ENCODE measurements around the gene RNF20.
A peak's percentile ranks its signal among the peaks of the same experiment; 100 is the strongest.
"Not testable (repeated sequence)": the region's sequence is repeated elsewhere in the genome, so short reads cannot be mapped to it uniquely, and the experiment has no call there.

Gene RNF20

GRCh38 chr9:101587332-101588043, 53.8 kb downstream of the RNF20 start:
- H3K27me3 ChIP-seq (ENCODE audit: control insufficient read depth, insufficient read depth, low read length), result no peaks in the 10 kb centered on the region
- H3K4me3 ChIP-seq (ENCODE audit: low read length), result no peak overlapping the region
- no peaks in the 10 kb centered on the region for H3K4me1 ChIP-seq (ENCODE audit: control insufficient read depth, insufficient read depth, low read length)
- DNase-seq (ENCODE audit: low read depth, low spot score), result no peak
- no peaks in the 10 kb centered on the region for H3K9me3 ChIP-seq (ENCODE audit: control insufficient read depth, insufficient read depth, low read length)
- WGBS (ENCODE audit: insufficient coverage, insufficient read length), result no CpG with 5 or more reads among the region's 4 CpGs
- no peaks in the 10 kb centered on the region for H3K36me3 ChIP-seq (ENCODE audit: control insufficient read depth, insufficient read depth, low read length)
- H3K27ac ChIP-seq (ENCODE audit: low read length), result no peak overlapping the region

DNA sequence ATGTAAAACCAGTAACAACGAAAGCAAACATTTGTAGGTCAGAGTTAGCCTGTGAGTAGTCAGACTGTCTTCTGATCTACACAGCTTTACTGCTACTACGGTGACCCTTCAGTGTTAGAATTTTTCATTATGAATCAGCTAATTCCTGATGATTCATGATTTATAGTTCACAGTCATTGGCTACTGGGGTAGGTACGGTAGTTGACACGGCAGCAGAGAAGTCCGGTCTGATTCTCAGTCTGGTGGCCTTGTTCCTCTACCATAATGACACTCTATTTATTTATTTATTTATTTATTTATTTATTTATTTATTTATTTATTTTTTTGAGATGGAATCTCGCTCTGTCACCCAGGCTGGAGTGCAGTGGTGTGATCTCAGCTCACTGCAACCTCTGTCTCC, 56.4 kb downstream of the RNF20 start:
- WGBS (ENCODE audit: insufficient coverage, insufficient read length), result no CpG with 5 or more reads among the region's 6 CpGs
- H3K9me3 ChIP-seq (ENCODE audit: control insufficient read depth, insufficient read depth, low read length); H3K27ac ChIP-seq (ENCODE audit: low read length); H3K36me3 ChIP-seq (ENCODE audit: control insufficient read depth, insufficient read depth, low read length); DNase-seq (ENCODE audit: low read depth, low spot score); H3K27me3 ChIP-seq (ENCODE audit: control insufficient read depth, insufficient read depth, low read length); H3K4me3 ChIP-seq (ENCODE audit: low read length); H3K4me1 ChIP-seq (ENCODE audit: control insufficient read depth, insufficient read depth, low read length): not testable (repeated sequence)

DNA sequence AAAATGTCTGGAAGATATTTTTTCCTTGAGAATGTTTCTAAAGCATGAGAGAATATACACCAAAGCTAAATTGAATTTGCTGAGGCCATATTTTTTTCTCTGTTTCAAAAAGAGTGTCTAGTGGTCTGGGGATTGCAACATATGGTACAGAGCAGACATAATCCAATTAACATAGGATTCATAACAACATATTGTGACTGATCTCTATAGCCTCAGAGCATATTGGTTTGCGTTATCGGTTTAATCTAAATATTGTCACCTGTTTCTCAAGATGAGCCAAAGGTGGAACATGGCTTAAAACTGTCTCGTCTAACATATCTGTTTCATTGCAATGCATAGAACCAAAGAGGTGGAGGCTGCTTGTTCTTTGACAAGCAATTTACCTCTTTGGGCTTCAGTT, 57.2 kb downstream of the RNF20 start:
- Histone ChIP-seq H3K4me1 (ENCODE audit: control insufficient read depth, insufficient read depth, low read length) (no peaks in the 10 kb centered on the region), H3K27me3 (ENCODE audit: control insufficient read depth, insufficient read depth, low read length) (no peaks in the 10 kb centered on the region), H3K4me3 (ENCODE audit: low read length) (no peak overlapping the region), H3K27ac (ENCODE audit: low read length) (no peak overlapping the region), H3K9me3 (ENCODE audit: control insufficient read depth, insufficient read depth, low read length) (no peaks in the 10 kb centered on the region), H3K36me3 (ENCODE audit: control insufficient read depth, insufficient read depth, low read length) (no peaks in the 10 kb centered on the region)
- no peak for DNase-seq (ENCODE audit: low read depth, low spot score)
- WGBS (ENCODE audit: insufficient coverage, insufficient read length), result no CpG with 5 or more reads among the region's 3 CpGs

DNA sequence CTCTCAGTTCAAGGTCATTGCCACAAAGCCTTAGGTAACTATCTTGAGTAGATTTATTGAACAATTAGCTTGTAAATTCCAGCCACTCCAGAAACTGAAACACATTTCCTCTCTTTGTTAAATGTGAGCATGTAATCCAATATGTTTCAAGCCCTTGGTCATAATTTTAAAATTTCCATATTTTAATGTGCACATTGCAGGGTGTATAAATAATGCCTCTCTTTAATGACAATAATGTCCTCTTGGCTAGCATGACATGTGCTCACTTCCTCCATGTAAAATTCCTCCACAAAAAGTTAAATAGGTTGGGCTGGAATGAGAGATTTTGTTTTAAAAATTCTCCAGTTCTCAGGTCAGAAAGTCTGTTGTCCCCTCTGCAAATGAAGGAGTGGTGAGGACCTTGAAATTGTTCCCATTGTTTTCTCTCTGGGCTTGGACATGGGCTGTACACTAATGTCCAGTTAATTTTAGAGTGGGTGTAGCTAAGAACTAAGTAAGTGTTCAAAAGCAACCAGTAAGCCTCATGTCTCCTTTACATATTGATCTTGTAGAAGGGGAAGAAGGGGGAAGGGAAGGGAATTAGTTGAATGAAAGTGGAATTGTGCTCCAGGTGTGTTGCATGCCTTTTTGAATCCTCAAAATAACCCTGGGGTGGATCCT, 58.3 kb downstream of the RNF20 start:
- H3K4me3 ChIP-seq (ENCODE audit: low read length), result no peak overlapping the region
- H3K27ac ChIP-seq (ENCODE audit: low read length), result no peak overlapping the region
- no peaks in the 10 kb centered on the region for H3K4me1 ChIP-seq (ENCODE audit: control insufficient read depth, insufficient read depth, low read length)
- no peaks in the 10 kb centered on the region for H3K27me3 ChIP-seq (ENCODE audit: control insufficient read depth, insufficient read depth, low read length)
- no peak for DNase-seq (ENCODE audit: low read depth, low spot score)
- H3K9me3 ChIP-seq (ENCODE audit: control insufficient read depth, insufficient read depth, low read length), result no peaks in the 10 kb centered on the region
- H3K36me3 ChIP-seq (ENCODE audit: control insufficient read depth, insufficient read depth, low read length), result no peaks in the 10 kb centered on the region

DNA sequence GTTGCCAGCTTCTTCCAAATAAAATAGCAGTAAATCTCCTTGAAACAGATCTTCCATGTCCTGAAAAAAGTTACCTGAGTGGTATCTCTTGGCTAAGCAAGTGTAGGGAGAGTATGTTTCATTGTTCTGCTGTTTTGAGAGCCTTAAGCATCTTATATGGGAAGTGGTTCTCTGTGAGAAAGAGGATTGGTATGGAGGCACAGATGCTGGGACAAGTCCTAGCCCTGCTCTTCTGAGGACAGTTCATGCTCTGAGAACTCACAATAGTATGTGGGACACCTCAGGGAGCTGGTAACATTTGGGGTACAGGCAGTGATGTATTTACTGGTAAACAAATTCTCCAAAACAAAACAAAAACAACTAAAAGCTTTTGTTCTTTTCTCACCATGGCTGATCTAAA, 59.1 kb downstream of the RNF20 start:
- Histone ChIP-seq H3K4me1 (ENCODE audit: control insufficient read depth, insufficient read depth, low read length) (no peaks in the 10 kb centered on the region), H3K4me3 (ENCODE audit: low read length) (no peak overlapping the region), H3K36me3 (ENCODE audit: control insufficient read depth, insufficient read depth, low read length) (no peaks in the 10 kb centered on the region), H3K27me3 (ENCODE audit: control insufficient read depth, insufficient read depth, low read length) (no peaks in the 10 kb centered on the region), H3K27ac (ENCODE audit: low read length) (no peak overlapping the region), H3K9me3 (ENCODE audit: control insufficient read depth, insufficient read depth, low read length) (no peaks in the 10 kb centered on the region)
- DNase-seq (ENCODE audit: low read depth, low spot score), result no peak

GRCh38 chr9:101593345-101593744, 59.7 kb downstream of the RNF20 start:
- no peaks in the 10 kb centered on the region for H3K36me3 ChIP-seq (ENCODE audit: control insufficient read depth, insufficient read depth, low read length)
- H3K4me3 ChIP-seq (ENCODE audit: low read length), result no peak overlapping the region
- H3K27me3 ChIP-seq (ENCODE audit: control insufficient read depth, insufficient read depth, low read length), result no peaks in the 10 kb centered on the region
- no peak for DNase-seq (ENCODE audit: low read depth, low spot score)
- no peaks in the 10 kb centered on the region for H3K4me1 ChIP-seq (ENCODE audit: control insufficient read depth, insufficient read depth, low read length)
- H3K27ac ChIP-seq (ENCODE audit: low read length), result no peak overlapping the region
- no peaks in the 10 kb centered on the region for H3K9me3 ChIP-seq (ENCODE audit: control insufficient read depth, insufficient read depth, low read length)
- WGBS (ENCODE audit: insufficient coverage, insufficient read length), result no CpG with 5 or more reads among the region's 2 CpGs

DNA sequence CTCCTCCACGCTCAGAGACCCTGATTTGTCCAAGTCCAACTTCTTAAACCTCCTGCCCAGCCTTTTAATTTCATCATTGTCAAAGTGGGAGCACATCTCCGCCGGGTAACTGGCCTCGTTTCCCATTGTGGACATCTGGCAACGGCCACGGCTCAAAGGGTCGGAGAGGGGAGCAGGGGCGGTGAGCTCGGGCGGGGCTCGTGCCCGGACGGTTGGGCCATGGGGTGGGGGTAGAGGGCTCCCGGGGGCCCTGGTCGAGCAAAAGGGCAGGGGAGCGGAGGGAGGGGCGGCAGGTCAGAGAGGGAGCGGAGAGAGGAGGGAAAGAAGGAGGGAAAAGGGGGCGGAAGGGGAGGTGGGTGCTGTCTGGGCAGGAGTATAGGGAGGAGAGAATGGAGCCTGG, 61.1 kb downstream of the RNF20 start, which contains the start of gene PPP3R2:
Gene PPP3R2 (minus strand): TSS at position 174 of the 400 bp plus-strand sequence. CDS start 48 bp downstream, at position 126.
- no peaks in the 10 kb centered on the region for H3K27me3 ChIP-seq (ENCODE audit: control insufficient read depth, insufficient read depth, low read length)
- no peak within 1 kb of the TSS for H3K27ac ChIP-seq (ENCODE audit: low read length)
- H3K9me3 ChIP-seq (ENCODE audit: control insufficient read depth, insufficient read depth, low read length), result no peaks in the 10 kb centered on the region
- WGBS (ENCODE audit: insufficient coverage, insufficient read length), result no CpG with 5 or more reads among the region's 19 CpGs
- H3K4me1 ChIP-seq (ENCODE audit: control insufficient read depth, insufficient read depth, low read length), result no peaks in the 10 kb centered on the region
- DNase-seq (ENCODE audit: low read depth, low spot score), result no peak
- H3K36me3 ChIP-seq (ENCODE audit: control insufficient read depth, insufficient read depth, low read length), result no peaks in the 10 kb centered on the region
- no peak within 1 kb of the TSS for H3K4me3 ChIP-seq (ENCODE audit: low read length)

- H3K4me3 ChIP-seq (ENCODE audit: low read length), result no peak overlapping the region
- DNase-seq (ENCODE audit: low read depth, low spot score), result peak; percentile 58
Observed at GRCh38 chr9:101601904-101602765, 68.5 kb downstream of the RNF20 start.

DNA sequence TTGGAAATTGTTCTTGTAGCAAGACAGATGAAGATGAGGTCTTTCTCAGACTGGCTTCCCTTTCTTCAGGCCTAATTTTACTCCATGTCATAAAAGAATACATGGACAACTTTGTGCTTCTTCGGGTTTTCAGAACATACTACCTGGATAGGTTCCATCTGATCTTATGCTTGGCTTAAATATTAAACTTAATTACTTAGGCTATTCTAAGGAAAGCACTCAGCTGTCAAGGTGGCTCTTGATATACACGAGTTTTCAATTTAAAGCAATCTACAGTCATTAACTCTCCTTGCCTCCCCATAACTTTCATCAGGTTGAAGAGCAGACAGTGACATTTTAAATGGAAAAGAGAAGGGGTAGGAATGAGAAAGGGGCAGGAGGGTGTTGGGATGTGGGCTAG, 70.6 kb downstream of the RNF20 start:
- no peaks in the 10 kb centered on the region for H3K36me3 ChIP-seq (ENCODE audit: control insufficient read depth, insufficient read depth, low read length)
- no CpG with 5 or more reads among the region's 2 CpGs for WGBS (ENCODE audit: insufficient coverage, insufficient read length)
- H3K27me3 ChIP-seq (ENCODE audit: control insufficient read depth, insufficient read depth, low read length), result no peaks in the 10 kb centered on the region

More at GRCh38 chr9:101601904-101602765, 68.5 kb downstream of the RNF20 start:
- WGBS (ENCODE audit: insufficient coverage, insufficient read length), result no CpG with 5 or more reads among the region's 11 CpGs
- no peaks in the 10 kb centered on the region for H3K36me3 ChIP-seq (ENCODE audit: control insufficient read depth, insufficient read depth, low read length)
- H3K4me1 ChIP-seq (ENCODE audit: control insufficient read depth, insufficient read depth, low read length), result no peaks in the 10 kb centered on the region
- H3K27me3 ChIP-seq (ENCODE audit: control insufficient read depth, insufficient read depth, low read length), result no peaks in the 10 kb centered on the region
- H3K27ac ChIP-seq (ENCODE audit: low read length), result no peak overlapping the region
- no peaks in the 10 kb centered on the region for H3K9me3 ChIP-seq (ENCODE audit: control insufficient read depth, insufficient read depth, low read length)

DNA sequence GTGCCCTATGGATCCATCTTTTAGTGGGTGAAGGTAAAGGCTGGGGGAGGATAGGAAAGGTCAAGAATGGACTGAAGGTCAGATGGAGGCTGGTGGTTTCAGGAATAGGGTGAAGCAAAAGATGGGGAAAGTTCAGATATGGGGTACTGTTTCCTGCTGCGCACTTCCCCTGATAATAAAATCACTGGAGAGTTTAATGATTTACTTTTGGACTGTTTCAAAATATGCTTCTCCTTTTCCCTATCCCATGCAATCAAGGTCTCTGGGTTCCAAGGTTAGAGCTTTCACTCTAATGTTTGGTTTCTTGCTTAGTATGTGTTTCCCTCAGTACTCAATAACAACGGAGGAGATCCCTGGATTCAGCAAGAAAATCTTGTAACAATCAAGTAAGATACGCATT, 71.9 kb downstream of the RNF20 start:
- Histone ChIP-seq H3K9me3 (ENCODE audit: control insufficient read depth, insufficient read depth, low read length) (no peaks in the 10 kb centered on the region), H3K36me3 (ENCODE audit: control insufficient read depth, insufficient read depth, low read length) (no peaks in the 10 kb centered on the region), H3K4me1 (ENCODE audit: control insufficient read depth, insufficient read depth, low read length) (no peaks in the 10 kb centered on the region), H3K4me3 (ENCODE audit: low read length) (no peak overlapping the region), H3K27me3 (ENCODE audit: control insufficient read depth, insufficient read depth, low read length) (no peaks in the 10 kb centered on the region), H3K27ac (ENCODE audit: low read length) (no peak overlapping the region)
- DNase-seq (ENCODE audit: low read depth, low spot score), result no peak
- no CpG with 5 or more reads among the region's 3 CpGs for WGBS (ENCODE audit: insufficient coverage, insufficient read length)

More for the DNA sequence above, 70.6 kb downstream of the RNF20 start:
- H3K9me3 ChIP-seq (ENCODE audit: control insufficient read depth, insufficient read depth, low read length), result no peaks in the 10 kb centered on the region
- H3K4me1 ChIP-seq (ENCODE audit: control insufficient read depth, insufficient read depth, low read length), result no peaks in the 10 kb centered on the region
- H3K27ac ChIP-seq (ENCODE audit: low read length), result no peak overlapping the region
- no peak overlapping the region for H3K4me3 ChIP-seq (ENCODE audit: low read length)
- DNase-seq (ENCODE audit: low read depth, low spot score), result no peak
